Cortex of kidney (tissue), 1 donor: Measurements from ENCODE around the gene RNH1.
"Not testable (repeated sequence)": the region's sequence is repeated elsewhere in the genome, so short reads cannot be mapped to it uniquely, and the experiment has no call there.

Experiments used
- DNase-seq: peaks from one replicate; lab custom pipeline; 2025; lab: John Stamatoyannopoulos, UW

The RNH1 gene

DNA sequence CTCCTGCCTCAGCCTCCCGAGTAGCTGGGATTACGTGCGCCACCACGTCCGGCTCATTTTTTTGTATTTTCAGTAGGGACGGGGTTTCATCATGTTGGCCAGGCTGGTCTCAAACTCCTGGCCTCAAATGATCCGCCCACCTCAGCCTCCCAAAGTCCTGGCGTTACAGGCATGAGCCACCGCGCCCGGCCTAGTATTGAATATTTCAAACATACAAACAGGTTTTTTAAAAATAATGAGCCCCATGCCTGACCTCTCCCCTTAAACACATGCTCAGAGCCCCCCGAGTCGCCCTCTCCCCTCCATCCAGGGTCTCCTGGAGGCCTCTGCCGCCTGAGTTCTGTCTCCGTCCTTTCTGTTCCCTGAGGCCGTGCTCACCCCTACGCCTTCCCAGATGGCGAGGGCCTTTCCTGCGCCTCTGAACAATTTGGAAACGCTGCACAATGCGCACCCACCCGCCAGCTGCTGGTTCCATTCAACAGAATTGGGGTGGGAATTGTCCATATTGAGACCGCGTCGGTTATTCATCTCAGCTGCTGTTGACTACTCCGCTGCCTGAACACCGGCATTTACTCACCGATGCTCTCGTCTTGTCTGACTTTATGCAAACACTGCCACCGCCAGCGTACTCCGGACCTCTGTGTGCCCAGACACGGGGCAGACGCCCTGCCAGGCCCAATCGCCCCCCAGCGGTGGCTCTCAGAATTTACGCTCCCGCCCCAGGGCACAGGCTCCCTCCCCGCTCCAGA, 13.6 kb upstream of the RNH1 start:
- DNase-seq: no peak

DNA sequence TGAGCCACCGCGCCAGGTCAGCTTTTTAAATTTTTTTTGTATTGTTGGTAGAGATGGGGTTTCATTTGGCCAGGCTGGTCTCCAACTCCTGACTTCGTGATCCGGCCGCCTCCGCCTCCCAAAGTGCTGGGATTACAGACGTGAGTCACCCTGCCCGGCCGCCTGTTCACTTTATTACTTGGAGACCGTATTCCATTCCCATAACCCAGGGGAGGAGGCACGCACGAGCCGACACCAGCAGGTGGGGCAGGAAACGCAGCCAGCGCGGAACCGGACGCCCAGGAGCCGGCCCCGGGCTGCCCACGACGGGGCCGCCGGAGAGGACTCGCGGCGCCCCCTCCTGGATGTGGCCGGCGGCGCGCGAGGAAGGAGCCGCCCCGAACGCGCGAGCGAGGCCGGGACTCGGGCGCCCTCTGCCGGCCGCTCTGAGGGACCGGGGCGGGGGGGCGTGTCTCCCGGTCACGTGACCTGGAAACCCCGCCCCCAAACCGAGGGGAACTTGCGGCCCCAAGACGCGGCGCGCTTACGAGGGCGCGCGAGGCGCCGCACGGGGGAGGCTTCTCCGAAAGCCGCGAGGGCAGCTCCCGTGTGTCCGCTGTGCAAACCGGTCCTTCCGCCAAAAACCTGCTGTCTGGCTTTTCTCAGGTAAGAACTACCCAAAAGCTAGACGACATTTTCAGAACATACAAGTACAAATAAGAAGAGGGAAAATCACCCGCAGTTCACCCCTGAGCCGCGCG, 11.6 kb upstream of the RNH1 start:
- no peak for DNase-seq

DNA sequence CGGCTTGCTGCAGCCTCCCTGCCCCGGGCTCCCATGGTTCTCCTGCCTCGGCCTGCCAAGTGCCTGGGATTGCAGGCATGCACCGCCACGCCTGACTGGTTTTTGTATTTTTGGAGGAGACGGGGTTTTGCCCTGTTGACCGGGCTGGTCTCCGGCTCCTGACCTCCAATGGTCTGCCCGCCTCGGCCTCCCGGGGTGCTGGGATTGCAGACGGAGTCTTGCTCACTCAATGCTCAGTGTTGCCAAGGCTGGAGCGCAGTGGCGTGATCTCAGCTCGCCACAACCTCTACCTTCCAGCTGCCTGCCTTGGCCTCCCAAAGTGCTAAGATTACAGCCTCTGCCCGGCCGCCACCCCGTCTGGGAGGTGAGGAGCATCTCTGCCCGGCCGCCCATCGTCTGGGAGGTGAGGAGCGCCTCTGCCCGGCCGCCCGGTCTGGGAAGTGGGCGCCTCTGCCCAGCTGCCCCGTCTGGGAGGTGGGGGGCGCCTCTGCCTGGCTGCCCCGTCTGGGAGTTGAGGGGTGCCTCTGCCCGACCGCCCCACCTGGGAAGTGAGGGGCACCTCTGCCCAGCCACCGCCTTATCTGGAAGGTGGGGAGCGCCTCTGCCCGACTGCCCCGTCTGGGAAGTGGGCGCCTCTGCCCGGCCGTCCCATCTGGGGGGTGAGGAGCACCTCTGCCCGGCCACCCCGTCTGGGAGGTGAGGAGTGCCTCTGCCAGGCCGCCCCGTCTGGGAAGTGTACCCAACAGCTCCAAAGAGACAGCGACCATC, 10.1 kb upstream of the RNH1 start:
- DNase-seq: not testable (repeated sequence)

DNA sequence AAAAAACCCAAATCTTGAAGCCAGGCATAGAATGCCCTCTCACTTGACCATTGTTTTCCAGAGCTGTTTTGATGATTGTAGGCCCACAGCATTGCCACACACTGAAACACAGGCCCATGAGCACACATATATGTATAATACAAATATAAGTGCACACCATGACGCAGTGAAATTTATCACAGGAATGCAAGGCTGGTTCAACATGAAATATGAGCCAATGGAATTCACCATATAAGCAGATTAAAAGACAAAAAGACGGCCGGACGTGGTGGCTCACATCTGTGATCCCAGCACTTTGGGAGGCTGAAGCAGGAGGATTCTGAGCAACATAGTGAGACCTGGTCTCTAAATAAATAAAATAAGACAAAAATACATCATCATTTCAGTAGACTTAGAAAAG, 9.4 kb upstream of the RNH1 start:
- no peak for DNase-seq

DNA sequence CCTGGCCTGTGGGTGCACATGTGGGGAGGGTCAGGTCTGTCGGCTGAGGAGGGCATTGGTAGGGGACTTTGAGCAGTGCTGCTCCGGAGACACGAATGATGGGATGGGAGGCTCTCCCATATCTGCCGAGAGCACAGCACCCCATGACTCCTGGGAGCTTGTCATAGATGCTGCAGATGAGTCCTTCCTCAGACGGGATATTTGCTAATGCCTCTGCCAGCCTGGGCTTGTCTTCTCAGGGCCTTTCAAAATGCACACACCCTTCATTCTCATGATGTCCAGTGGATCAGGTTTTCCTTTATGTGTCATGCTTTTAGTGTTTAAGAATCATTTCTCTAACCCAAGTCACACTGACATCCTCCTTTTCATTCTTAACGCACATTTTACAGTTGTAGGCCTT, 8.1 kb upstream of the RNH1 start:
- DNase-seq: no peak

DNA sequence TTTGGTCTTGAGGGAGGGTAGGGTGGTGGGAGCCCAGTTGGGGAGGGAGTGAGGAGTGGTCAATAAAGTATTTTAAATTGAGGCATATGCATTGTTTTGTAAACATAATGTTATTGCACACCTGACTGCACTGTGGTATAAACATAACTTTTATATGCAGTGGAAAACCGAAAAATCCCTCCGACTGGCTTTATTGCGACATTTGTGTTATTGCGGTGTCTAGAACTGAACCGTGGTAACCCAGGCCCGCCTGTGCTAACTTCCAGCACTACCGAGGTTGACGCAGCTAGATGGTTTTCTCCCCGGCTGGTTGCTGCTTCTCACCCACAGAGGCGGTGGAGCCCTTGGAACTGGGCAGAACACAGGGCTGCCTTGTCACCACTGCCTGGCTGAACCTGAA, 7.6 kb upstream of the RNH1 start:
- DNase-seq: no peak

DNA sequence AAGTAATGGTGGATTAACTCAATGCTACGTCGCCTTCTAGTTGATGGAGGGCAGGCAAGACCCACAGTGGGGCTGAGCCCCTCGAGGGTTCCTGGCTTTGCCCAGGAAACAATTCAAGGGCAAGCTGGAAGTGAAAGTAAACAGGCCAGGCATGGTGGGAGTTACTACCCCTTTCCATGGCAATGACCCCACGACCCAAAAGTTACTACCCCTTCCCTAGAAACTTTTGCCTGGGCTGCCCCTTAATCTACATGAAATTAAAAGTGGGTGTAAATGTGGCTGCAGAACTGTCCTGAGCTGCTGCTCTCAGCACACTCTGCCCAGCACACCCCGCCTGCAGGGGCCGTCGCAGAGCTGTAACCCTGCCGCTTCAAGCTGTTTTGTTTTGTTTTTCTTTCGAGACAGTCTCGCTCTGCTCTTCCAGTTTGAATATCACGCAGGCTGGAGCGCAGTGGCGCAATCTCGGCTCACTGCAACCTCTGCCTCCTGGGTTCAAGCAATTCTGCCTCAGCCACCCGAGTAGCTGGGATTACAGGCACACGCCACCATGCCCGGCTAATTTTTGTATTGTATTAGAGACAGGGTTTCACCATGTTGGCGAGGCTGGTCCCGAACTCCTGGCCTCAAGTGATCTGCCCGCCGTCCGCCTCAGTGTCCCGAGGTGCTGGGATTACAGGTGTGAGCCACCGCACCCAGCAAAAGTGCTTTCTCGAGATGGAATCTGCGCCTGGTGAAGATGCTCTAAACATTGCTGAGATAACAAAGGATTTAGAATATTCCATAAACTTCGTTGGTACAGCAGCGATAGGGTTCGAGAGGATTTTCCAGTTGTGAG, 5.9 kb upstream of the RNH1 start:
- DNase-seq: no peak

DNA sequence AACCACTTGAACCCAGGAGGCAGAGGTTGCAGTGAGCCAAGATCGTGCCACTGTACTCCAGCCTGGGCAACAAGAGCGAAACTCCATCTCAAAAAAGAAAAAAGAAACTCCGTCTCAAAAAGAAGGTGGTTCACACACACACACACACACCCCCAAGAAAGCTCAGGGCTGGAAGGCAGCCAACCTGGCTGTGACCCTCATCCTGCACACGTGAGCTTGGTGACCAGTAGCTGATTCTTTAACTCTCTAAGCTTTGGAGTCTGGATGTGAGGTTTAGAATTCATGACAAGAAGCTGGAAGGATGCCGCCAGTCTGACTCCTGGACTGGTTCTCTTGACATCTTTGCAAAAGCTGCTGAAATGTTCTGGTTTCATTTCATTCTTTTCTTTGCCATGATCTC, 1.9 kb upstream of the RNH1 start:
- DNase-seq: no peak

DNA sequence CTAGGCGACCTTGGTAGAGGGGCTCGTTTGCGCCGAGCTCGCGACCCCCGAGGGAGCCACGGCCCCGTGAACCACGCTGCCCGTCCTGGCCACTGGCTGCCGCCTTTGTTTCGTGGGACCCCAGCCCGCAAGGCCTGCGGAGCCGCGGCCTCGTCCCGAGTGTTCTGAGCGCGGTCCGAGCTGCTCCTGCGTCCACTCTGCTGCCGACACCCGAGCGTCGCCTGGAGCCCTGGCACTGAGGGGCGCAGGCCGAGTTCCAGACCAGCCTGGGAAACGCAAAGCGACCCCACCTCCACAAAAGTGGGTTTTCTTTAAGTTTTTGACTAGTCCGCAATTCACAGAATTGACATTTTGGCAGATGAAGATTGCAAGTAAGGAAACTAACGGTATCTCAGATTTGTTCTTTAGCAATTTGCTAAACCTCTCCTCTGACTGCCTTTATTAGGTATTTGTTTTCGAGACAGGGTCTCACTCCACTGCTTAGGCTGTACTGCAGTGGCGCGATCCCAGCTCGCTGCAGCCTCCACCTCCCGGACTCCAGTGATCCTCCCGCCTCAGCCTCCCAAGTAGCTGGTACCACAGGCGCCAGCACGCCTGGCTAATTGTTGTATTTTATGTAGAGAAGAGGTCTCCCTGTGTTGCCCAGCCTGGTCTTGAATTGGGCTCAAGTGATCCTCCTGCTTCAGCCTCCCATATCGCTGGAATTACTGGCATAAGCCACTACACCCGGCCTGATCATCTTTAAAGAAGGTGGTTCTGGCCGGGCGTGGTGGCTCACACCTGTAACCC, 879 bp upstream of the RNH1 start:
- DNase-seq: no peak

DNA sequence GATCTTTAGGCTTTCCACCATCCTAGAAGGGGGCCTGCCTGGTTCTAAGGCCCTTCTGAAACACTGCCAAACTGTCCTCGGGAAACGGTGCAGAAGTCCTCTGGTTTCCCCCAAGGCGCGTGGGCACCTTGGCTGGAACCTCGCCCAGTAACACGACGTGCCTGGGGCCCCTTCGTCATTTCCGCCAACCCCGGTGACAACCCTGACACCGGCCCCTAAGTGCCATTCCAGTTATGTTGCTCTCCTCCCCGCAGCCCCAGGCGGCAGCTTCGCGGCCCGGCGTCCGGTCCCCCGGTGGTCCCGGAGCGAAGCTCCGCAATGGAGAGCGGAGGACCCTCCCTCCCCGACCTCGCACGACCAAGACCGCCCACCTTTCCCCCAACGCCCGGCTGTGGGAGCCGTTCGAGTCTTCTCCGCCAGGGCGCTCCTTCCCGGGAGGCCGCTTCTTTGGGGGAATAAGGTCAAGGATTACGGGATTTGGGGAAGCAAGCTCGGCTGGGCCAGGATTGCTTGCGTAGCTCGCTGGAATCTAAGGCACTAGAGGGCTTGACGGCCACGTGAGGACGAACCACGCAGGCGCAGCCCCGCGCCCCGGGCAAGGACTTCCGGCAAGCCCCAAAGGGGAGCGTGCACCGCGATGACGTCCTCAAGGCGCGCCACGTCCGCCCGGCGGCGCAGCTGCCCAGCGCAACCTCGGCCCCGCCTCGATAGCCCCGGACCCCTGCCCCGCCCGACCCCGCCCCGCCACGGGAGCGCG, 626 bp downstream of the RNH1 start:
- no peak for DNase-seq

DNA sequence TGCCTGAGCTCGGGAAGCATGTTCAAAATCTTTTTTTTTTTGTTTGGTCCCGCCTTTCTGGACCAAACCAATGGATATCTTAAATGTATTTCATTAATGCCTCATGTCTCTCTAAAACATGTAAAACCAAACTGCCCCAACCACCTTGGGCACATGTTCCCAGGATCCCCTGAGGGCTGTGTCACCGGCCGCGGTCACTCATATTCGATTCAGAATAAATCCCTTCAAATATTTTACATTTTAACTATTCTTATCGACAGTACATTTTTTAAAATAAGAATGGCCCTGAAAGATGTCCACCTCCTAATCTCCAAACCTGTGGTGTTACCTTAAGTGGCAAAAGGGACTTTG, 2.1 kb downstream of the RNH1 start:
- no peak for DNase-seq

DNA sequence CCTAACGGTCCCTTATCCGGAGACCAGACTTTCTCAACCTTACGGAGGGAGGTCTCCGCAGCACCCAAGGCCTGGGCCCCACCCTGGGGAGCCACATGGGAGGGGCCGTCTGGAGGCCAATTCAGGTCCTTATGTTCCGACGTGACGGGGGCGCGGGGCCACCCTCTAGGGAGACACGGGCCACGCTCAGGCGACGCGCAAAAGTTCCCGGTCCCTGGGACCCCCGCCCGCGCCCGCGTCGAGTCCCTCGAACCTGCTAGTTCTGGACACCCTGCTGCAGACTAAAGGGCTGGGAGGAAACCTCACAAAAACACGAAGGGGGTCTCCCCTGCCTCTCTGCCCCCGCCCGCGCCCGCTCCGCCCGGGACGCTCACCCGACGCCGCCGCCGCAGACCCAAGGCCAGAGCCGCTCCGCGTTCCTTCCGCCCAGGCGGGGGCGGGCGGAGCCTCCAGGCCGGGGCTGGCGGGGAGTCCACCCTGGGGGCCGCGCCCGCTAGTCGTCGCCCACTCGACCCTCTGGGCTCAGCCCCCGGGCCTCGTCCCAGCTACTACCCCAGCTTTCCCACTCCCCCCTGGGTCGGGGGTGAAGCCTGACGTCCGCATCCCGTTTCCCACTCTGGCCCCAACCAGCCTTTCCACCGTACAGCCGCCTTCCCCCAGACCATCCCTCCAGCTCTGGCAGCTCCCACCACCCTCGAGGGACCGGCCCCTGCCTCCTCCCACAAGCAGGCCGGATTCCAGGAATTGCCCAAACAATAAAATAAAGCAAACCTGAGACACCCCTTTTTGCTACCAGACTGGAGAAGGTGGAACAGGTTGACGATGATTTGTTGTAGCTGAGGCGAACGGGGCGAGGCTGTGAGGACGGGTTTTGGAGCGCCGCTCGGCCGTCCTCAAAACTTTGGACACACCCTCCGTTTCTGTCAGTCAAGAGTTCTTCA, 2.7 kb downstream of the RNH1 start:
- DNase-seq: no peak

DNA sequence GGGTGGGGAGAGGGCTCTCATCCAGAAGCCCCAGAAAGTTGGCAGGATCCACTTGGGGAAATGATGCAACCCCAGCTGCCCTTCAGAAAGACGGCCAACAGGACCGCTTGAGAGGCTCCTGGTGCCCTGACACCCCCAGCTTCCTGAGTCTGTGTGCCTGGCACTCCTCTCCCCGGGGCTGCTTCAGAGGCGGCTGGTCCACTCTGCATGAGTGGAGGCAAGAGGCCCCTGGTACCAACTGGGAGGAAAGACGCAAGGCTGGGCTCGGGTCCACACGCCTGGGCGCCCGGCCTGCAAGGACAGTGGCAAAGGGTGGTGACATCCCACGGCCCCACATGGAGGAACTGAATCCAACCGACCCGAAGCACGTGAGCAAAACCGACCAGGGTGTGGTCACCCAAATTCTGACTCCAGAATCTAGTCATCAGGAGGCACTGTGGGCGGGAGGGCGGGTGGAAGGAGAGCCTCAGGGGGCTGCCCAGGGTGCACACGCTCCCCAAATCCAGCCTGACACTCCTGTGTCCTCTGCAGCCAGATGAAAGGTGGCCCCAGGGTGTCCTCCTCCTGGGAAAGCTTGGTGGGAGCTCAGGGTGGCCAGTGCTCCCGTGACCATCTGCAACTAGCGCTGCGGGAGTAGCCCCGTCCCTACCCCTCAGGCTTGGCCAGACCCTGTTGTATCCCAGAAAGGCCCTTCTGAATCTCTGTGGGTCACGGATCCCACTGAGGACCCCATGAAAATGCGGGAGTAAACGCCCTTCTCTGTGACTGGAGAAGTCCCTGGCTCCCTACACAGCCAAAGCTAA, 3.7 kb downstream of the RNH1 start:
- no peak for DNase-seq

DNA sequence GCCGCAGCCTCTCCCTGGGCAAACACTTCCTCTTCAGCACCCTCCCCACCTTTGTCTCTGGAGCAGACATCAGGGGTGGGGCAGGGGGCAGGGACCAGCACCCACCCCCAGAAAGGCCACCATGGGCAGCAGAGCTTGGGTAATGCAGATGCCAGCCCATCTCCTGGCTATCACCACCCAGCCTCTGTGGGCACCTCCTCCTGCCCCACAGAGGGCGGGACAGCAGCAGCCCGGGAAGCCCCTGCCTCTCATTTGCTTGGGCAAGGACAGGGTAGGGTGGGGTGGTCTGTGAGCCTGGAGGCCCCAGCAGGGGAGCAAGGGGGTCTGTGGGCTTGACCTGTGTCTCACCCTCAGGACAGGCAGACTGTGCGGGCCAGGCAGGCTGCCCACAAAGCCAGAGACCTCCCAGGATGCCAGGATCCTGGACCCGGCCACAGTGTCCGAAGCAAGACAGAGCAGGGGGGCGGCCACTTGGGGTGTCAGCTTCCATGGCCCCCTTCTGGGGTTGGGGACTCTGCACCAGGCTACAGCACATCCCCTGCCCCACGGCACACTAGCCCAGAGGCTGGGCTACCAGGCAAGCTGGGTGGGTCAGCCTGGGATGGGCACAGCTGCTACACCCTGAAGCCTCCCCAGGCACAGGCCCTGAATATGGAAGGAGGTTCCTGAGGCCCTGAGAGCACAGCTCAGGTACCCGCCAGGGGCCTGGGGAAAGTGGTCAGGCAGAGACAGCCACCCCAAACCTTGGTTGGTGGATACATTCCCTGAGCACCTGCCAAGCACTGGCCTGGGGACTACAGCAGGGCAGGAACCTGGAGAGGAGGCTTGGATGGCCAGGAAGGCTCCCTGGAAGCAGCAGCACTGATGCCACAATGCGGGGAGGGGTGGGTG, 4.5 kb downstream of the RNH1 start:
- DNase-seq: no peak

DNA sequence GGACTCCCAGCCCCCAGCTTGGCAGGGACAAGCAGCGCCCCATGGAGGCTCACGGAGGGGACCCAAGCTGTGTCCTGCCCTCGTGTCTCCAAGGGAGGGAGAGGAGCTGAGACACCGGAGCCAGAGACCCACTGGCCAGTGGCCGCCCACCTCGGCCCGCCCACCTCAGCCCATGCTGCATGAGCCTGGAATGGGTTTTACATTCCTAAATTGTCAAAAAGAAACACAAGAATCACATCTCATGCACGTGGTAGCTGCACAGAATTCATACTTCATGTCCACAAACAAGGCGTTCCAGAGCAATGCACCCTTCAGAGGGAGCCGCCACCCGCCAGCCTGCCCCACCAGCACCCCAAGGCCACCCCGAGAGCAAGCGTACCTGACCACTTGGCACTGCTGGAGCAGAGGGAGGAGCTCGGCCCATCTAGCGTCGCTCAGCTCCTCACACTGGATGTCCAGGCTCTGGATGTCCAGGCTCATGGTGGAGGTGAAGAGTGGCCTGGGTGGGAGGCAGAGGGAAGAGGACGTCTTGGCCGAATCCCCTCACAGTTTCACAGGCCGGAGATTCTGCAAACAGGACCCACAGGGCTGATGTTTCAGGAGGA, 5.3 kb downstream of the RNH1 start:
- DNase-seq: no peak

DNA sequence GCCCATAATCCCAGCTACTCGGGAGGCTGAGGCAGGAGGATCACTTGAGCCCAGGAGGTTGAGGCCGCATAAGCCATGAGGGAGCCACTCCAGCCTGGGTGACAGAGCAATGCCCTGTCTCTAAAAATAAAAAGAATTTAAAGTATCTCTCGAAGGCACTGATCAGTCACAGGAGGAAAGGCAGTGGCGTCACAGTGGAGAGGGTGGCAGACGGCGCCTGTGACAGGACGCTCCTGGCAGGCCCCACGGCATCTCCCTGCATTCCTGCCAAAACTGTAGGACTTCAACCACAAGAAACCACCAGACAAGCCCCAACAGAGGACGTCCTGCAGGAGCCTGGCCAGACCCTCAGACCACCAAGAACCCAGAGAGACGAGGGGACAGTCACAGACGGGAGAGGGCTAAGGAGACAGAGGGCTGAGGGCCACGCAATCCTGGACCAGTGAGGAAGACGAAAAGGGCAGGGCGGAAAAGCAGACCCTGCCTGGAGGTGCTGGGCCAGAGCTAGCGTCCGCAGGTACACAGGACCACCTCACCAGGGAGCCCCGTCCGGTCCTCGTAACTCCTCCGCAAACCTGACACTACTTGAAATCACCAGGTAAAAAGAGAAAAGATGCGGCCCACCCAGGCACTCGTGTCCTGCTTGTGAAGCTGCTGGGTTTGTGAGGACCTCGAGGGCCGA, 5.9 kb downstream of the RNH1 start:
- no peak for DNase-seq
